GM19099 (cell line): ENCODE measurements around the gene LIN7A.

ENCODE experiments used
- POLR2A ChIP-seq: IDR thresholded peaks from 3 replicates; pipeline ENCODE4 v1.6.1; 2011; ENCODE audit warnings: low read depth; ENCODE audit not compliant: insufficient read length; ENCODE audit errors: extremely low read depth

LIN7A gene

DNA sequence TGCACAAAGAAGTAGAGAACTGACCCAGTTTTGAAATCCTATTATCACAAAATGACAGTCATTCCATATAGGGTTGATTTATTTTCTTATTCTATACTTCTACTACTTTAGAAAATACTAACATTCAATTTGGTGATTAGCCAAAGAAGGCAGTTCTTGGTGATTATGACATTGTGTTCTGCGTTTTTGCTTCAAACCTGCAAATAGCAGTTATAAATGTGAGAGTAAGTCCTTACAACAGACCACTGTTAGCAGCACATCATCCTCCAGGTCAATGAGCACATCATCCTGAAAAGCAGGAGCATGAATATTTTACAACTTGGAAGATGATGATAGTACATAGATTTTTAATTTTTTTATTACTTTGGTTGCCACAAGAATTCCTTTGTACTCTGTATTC is 53.1 kb downstream of the LIN7A start:
- no peak for TF ChIP-seq POLR2A

DNA sequence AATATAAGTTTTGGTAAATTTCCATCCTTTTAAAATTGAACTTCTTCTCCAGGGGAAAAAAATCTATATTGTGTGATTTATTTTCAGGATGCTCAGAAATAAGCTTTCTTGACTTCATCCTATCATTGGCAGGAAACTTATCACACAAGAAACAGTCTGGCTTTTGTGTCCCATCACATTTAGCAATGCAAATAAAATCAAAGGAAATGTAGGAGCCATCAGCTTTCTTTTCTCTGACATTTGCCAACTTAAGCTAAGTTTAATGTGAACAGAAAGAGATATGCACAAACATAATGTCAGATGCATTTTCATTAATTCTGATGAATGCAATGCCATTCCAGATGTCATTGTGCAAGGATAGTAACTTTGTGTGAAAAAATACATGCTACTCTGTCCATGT is 56.6 kb downstream of the LIN7A start:
- TF ChIP-seq POLR2A: no peak

DNA sequence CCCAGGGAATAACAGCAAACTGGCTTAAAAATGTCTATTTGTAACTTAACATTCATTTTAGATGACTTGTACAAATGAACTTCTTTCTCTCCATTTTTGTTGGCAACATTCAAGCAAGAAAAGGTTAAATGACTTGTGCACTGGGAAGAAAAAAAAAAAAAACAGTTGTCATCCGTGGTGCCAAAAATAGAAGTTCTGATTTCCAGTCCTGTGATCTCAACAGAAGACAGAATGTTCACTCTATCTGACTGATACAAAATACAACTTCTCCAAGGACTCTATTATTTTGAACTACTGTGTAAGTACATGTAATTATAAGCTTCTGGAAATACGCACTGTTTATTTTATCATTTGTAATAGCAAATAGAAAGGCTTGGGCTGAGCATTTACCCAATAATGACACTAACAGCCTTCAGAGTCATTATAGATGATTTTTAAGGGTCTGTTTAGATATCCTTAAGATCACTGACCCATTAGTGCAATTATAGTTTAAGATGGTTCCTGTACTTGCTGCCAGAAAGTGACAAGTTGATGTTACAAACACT is 59.9 kb downstream of the LIN7A start:
- no peak for TF ChIP-seq POLR2A

DNA sequence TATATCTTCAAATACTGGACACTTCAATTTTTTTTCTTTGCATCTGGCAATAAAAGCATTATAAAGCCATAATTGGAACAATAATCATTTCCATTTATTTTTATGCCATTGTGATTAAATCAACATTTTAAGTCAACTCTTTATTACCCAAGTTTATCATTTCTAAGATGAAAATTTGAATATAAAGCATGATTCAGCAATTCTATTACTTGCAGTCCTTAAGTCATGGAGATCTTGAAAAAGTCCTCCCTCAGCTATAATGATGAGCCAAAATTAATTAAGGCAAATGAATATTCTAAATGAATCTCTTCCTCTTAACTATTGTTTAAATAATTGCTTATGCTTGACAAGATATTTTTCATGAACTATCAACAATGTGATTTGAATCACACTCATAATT is 65.7 kb downstream of the LIN7A start:
- TF ChIP-seq POLR2A: no peak

DNA sequence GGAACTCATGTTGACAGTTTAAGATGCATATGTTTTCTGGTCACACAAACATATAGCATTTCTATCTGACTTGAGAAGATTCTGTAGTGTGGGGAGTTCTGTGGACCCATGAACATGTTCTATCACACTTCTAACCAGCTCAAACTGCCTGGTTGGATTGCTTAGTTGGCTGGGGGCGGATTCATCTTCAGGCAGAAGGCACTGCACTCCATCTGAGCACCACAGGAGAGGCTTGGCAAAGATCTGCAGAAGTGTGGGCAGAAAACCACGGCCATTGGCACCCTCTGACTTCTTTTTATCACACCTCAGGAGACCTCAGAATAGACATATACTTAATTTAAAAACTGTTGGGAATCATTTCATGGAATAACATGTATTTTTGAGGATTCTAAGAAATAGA is 68.5 kb downstream of the LIN7A start:
- TF ChIP-seq POLR2A: no peak

DNA sequence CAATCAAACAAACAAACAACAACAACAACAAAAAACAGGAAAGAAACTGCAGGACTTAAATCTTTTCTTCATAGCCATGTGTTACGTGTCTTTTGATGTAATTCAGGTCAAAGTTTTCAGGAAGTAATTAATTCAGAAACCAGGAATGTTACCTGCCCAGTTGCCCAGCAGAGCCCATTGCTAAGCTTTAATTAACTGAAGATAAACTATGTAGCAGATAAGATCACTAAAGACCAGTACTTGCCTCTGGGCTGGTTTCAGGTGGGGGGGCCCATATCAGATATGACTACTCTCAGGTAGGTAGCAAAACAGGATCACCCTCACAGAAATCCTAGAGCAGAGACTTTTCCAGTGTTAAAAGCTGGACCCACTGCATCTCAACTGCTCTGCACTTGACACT is 69.2 kb downstream of the LIN7A start:
- TF ChIP-seq POLR2A: no peak

DNA sequence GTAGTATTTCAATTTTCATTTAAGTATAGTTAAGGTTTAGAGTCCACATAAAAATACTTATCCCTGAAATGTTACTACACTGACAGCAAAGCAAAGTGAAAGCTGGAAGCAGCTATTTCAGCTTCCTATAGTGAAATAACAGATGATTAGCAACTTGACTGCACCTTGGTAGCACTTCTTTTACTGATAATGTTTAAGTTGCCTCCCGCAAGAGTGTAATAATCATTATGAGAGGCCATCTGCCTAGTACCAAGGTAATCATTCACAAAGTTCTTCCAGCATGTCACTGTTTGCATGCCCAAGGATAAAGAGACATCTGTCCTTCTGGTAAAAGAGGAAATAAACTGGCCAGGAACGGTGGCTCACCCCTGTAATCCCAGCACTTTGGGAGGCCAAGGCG is 69.8 kb downstream of the LIN7A start:
- no peak for TF ChIP-seq POLR2A

DNA sequence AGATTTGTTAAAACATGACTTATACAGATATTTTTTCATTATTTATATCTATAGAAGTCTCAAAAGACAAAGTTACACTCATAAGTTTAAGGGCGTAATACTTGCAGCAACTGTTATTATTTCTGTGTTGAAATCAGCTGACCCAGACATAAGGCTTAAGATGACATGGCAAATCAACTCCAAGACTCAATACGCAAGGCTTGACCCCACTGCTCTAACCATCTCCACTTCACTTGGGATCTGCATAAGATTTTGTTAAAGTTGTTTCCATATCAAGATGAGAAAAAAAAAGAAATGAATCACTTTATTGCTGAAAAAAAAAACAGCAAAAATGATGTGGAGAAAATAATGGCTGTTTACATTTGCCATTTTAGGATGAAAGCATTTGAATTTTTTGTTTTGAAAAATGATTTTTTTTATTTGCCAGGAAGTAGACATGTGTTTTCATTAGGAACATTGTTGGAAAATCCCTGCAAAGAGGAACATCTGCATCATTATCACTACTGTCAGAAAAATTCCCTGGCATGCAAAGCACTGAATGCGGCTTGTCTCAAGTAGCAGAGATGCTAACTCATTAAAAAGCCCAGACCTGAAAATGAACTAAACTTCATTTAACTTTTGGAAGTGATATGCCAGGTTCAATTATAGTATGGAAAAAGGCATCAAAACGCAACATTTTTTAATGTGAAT is 73.5 kb downstream of the LIN7A start:
- TF ChIP-seq POLR2A: no peak

DNA sequence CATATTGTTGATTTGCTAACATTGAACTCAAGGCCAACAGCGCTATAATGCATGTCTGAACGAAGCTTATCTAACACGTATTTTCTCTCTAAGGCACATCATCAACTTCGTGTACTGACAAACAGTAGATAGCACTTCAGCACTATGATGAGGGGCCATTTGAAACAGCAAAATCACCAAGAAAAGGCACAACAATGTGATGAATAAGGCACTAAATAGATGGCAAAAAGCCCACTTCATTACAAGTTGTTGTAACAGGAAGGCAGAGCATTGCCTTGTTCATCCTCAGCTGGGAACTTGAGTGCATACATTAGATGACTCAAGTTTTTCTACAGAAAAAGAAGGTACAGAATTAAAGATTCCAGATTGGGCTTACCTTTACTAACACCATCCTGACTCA is 75.2 kb downstream of the LIN7A start:
- TF ChIP-seq POLR2A: no peak

DNA sequence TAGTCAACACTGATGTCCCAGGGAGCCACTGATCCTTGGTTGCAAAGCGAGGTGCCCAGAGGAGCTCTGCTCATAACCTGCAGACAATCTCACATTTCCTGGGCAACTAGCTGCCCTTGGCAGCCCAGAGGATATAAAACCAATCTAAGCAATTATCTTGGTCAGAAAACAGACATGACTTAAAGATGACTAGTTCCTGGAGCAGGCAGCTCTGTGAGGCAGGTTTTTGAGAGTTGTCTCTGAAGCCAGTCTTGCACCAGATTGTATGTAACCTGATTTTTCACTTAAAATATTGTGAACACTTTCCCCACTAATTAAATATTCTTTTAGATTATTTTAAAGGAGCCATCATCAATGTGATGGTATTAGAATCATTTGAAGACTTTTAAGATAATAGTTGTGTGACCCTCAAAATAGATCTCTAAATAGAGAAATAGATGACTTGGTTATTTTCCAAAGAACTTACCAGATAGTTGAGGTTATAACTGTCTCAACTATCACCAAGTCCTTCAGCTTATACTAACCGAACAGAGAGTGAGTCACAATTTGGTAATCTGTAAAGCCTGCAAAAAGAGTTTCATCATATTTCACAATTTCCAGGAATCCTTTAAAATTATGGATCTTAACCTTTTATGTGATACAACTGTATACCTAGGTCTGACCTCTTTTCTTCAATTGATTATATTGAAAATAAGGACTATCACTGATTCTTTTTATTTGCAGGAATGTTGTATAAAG is 75.9 kb downstream of the LIN7A start:
- TF ChIP-seq POLR2A: no peak

DNA sequence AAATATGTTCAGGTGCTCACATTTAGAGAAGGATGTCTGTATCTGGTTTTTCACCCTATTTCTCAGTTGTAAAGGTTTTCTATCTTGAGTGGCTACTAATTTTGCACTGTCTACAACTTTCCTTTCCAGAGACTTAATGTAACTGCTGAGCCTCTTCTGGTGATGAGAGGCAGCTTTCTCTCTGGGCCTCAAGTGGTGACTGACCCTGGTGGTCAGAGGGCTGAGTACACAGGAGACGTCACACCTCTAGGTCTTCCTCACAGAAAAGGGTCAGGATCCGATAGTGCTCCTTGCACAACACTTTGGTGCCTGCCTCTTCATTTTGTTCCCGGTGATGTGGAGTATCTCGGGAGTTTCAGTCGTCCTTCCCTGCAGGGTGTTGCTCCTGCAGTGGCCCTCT is 76.8 kb downstream of the LIN7A start:
- TF ChIP-seq POLR2A: no peak

DNA sequence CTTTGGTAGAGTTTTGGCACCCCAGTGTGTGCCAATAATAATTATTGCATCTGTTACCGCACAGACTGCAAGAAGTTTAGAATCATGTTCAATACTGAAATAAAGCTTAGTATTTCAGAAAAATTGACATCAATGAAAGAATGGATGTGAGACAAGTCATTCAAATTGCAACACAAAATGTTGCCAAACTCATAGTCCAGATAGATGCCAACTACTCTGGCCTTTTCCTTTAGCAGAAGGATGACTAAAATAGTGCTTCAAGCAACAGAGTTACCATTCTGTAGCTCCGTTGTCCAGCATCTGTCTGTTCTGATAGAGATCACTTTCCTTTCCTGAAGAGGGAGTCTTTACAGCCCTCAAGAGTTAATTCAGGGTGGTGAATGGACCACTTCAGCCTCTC is 77.5 kb downstream of the LIN7A start:
- TF ChIP-seq POLR2A: no peak

DNA sequence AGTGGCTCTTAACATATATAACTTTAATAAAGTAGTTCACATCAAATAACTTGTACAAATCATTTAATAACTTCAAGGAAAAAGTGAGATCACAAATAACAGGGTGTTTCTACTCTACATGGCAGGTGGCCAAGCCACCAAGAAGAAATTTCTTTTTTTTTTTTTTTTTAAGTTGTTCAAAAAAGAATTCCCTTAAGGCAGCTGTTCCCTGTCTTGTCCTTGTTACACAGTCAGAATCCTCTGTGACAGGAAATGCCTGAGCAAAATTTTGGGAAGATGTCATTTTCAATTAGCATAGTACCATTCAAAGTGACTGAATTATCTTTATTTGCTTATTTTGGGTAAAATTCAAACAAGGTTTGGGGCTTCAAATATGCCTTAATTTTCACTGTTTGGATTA is 79.4 kb downstream of the LIN7A start:
- TF ChIP-seq POLR2A: no peak

DNA sequence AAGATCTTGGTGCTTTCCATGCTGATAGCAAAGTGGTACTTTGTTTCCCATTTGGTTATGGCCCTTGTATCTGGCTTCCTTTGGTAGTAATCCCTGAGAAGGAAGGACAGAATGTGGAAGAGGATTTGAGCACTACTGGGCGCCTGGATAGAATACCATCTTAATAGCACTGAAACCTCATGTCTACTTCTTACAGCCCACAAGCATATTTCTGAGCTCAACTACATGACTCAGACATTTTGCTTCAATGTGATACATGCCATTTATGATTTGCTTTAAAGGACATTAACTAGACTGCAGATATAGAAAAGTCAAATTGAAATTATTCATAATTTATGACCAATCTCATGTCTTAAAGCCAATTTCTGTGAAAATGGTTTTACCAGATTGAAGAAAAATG is 80.4 kb downstream of the LIN7A start:
- no peak for TF ChIP-seq POLR2A

DNA sequence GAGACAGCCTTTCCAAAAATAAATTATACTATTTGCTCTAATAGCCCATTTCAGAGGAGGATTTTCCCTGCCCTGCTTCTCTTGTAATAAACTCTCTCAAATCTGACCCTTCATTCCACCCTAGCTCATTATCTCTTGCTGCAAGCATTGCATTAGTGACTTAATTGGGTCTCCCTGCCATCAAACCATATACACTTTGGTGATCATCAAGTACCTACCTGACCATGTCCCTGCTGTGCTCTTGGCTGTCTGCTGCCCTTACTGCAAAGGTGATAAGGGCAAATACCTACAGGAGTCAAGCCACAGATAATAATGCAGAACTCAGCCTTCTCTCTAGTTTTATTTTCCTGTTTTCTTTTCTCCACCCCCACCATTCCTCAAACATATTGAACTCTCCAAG is 88.4 kb downstream of the LIN7A start:
- TF ChIP-seq POLR2A: no peak

DNA sequence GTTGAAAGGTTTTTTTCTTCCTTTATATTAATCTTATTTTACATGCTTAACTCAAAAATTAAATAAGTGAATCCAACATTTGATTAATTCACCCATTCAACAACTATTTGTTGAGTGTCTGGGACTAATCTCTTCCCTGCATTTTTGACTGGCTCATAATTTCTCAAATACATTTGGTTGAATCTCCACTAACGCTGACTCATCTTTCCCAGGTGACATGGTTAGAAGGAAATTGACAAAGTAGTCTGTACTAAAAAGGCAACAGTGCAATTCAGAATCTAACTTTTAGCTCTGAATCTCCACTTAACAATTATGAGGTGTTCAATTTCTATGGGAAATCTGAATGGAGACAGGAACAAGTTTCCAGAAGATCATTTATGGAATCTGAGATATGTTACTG is 88.9 kb downstream of the LIN7A start:
- no peak for TF ChIP-seq POLR2A
